ENCODE data around the gene SLC27A1. TPM values are rescaled to one million over a fixed set of nuclear protein-coding genes. Genes with fewer than 3 reads are reported as not detected.
A peak's percentile ranks its signal among the peaks of the same experiment; 100 is the strongest.

The SLC27A1 gene
- polyA plus RNA-seq, 1 of the 3 experiments (the other 2 are of a cell fraction), result 15.0 TPM

DNA sequence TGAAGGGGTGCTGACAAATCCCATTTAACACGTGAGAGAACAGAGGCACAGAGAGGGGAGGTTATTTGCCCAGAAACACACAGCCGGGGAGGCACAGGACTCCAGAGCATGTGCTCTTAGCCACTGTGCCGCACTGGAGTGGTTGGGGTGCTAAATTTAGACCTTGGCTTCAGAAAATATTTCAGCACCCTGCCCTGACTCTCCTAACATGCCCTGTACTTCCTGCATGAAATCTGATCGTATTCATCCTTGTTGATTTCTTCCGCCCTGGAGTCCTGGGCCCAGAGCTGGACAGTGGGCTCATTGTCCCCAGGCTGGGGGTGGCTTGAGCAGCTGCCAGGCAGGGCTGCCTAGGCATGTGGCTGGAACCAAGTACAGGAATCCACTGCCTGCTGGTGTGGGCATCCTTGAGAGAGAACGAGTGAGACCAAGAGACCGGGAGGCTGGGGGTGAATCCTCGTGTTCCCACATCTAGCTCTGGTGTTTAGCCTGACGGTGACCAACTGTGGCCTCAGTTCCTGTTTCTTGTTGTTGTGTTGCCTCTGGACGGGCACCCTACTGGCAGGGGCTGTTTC is 5.3 kb downstream of the SLC27A1 start (continued):
- TF ChIP-seq NFIC (IDR thresholded peaks at IDR 0.05; ENCODE audit: borderline replicate concordance) (peak; percentile 66), RFX5 (IDR thresholded peaks at IDR 0.05; ENCODE audit: low read length) (no peak), MXI1 (IDR thresholded peaks at IDR 0.05; ENCODE audit: low read depth, low read length) (no peak), REST (IDR thresholded peaks at IDR 0.05; ENCODE audit: low read depth, low read length) (no peak), EZH2phosphoT487 (IDR thresholded peaks at IDR 0.05; ENCODE audit: borderline replicate concordance, low read depth) (no peak), MEF2A (IDR thresholded peaks at IDR 0.05; ENCODE audit: borderline replicate concordance, low read depth) (peak; percentile 87; the same call in 1 of the 2 replicates), GABPA (IDR thresholded peaks at IDR 0.05; ENCODE audit: low read depth) (no peak; the same call in 1 of the 2 replicates), FOXJ3 (CRISPR knock-in tag; IDR thresholded peaks at IDR 0.05) (no peak), TAF1 (IDR thresholded peaks at IDR 0.05; ENCODE audit: borderline replicate concordance, low read depth, low read length) (no peak), FOXM1 (IDR thresholded peaks at IDR 0.05; ENCODE audit: low read depth) (no peak), NRF1 (IDR thresholded peaks at IDR 0.05; ENCODE audit: low read depth, low read length) (no peak), POLR2AphosphoS5 (IDR thresholded peaks at IDR 0.05; ENCODE audit: low read depth, low read length) (no peak), SMC3 (IDR thresholded peaks at IDR 0.05; ENCODE audit: low read depth, low read length) (no peak), ZBTB33 (IDR thresholded peaks at IDR 0.05; ENCODE audit: borderline replicate concordance, low read depth) (no peak), RAD21 (IDR thresholded peaks at IDR 0.05; ENCODE audit: low read length) (no peak), FOSL2 (IDR thresholded peaks at IDR 0.05; ENCODE audit: borderline replicate concordance, low read depth) (no peak), TCF12 (IDR thresholded peaks at IDR 0.05) (peak; percentile 70), TEAD4 (IDR thresholded peaks at IDR 0.05; ENCODE audit: borderline replicate concordance, insufficient read depth) (no peak), EP300 (IDR thresholded peaks at IDR 0.05; ENCODE audit: borderline replicate concordance in 1 of 2, low read depth in 1 of 2, low read length in 1 of 2) (peak in 1 of 2 experiments; percentile 21; a peak in 1 of 4 replicates), RCOR1 (IDR thresholded peaks at IDR 0.05; ENCODE audit: low read length) (no peak), RXRA (IDR thresholded peaks at IDR 0.05; ENCODE audit: borderline replicate concordance, low read depth) (0 out of 2 replicates have a peak, but pooled peaks have one; percentile 32)
- TF ChIP-seq, protein P1, sequence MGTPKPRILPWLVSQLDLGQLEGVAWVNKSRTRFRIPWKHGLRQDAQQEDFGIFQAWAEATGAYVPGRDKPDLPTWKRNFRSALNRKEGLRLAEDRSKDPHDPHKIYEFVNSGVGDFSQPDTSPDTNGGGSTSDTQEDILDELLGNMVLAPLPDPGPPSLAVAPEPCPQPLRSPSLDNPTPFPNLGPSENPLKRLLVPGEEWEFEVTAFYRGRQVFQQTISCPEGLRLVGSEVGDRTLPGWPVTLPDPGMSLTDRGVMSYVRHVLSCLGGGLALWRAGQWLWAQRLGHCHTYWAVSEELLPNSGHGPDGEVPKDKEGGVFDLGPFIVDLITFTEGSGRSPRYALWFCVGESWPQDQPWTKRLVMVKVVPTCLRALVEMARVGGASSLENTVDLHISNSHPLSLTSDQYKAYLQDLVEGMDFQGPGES (IDR thresholded peaks at IDR 0.05; ENCODE audit: low read depth, low read length), result no peak
- TF ChIP-seq, protein P2, sequence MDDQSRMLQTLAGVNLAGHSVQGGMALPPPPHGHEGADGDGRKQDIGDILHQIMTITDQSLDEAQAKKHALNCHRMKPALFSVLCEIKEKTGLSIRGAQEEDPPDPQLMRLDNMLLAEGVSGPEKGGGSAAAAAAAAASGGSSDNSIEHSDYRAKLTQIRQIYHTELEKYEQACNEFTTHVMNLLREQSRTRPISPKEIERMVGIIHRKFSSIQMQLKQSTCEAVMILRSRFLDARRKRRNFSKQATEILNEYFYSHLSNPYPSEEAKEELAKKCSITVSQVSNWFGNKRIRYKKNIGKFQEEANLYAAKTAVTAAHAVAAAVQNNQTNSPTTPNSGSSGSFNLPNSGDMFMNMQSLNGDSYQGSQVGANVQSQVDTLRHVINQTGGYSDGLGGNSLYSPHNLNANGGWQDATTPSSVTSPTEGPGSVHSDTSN (IDR thresholded peaks at IDR 0.05), result peak; percentile 40; the same call in 1 of the 2 replicates
